ENCODE data around the gene TMEM74B.

DNA sequence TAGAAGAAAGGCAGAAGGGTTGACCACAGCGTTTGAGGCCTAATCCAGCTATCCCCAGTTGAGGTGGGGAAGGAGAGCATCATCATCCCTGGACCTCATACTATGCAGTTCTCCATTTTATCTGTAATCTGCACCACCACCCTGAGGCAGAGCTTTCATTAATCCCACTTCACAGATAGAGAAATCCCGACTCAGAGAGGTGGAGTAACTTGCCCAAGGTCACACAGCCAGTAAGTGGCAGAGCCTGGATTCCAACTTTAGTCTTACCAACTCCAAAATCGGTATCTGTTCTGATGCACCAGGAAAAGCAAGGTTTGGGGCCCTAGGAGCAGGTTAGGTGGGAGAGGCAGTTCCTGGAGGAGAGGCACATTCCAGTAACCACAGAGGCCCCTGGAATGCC lies 6.7 kb downstream of the TMEM74B start:
- TF ChIP-seq POLR2A (IDR thresholded peaks at IDR 0.05; ENCODE audit: low read depth) (no peak), CTCF (IDR thresholded peaks at IDR 0.05) (no peak), POLR2AphosphoS5 (IDR thresholded peaks at IDR 0.05) (no peak)
